SIG-M5 treated with dmso at 0.1 percent for 504 hours (cell line): ENCODE measurements around the gene SENP5.
"Not testable (repeated sequence)": the region's sequence is repeated elsewhere in the genome, so short reads cannot be mapped to it uniquely, and the experiment has no call there.

Experiments used
- DNase-seq: peaks from one replicate; lab custom pipeline; 2025; ENCODE audit not compliant: unreplicated experiment; lab: John Stamatoyannopoulos, UW

SENP5 gene

GRCh38 chr3:196867507-196868296, at the start of gene SENP5:
TSS of gene SENP5 (plus strand) at chr3:196867920. CDS start at chr3:196885182, 17,262 bp downstream.
- peak; percentile 91 for DNase-seq

- DNase-seq, result no peak
These were observed 45.8 kb upstream of the SENP5 start for GRCh38 chr3:196821806-196822355.

GRCh38 chr3:196829651-196830050, 38.1 kb upstream of the SENP5 start:
- not testable (repeated sequence) for DNase-seq

GRCh38 chr3:196835086-196835485, 32.6 kb upstream of the SENP5 start:
- no peak for DNase-seq

- DNase-seq, result peak; percentile 1
These were observed 31.1 kb upstream of the SENP5 start for GRCh38 chr3:196836626-196837025.

- DNase-seq, result peak; percentile 67
These were observed 29.8 kb upstream of the SENP5 start for GRCh38 chr3:196837819-196838420.

- not testable (repeated sequence) for DNase-seq
These were observed 28.4 kb upstream of the SENP5 start for GRCh38 chr3:196839351-196839750.

GRCh38 chr3:196842567-196843434, 24.9 kb upstream of the SENP5 start:
- no peak for DNase-seq

GRCh38 chr3:196843435-196844110, 24.1 kb upstream of the SENP5 start:
- peak; percentile 24 for DNase-seq

GRCh38 chr3:196844235-196845219, 23.2 kb upstream of the SENP5 start:
- DNase-seq, result not testable (repeated sequence)

GRCh38 chr3:196848375-196848774, 19.3 kb upstream of the SENP5 start:
- DNase-seq, result not testable (repeated sequence)

GRCh38 chr3:196849180-196849741, 18.5 kb upstream of the SENP5 start:
- no peak for DNase-seq

GRCh38 chr3:196863000-196863399, 4.7 kb upstream of the SENP5 start:
- not testable (repeated sequence) for DNase-seq

GRCh38 chr3:196867155-196867506, 589 bp upstream of the SENP5 start:
- no peak for DNase-seq

GRCh38 chr3:196868297-196868661, 559 bp downstream of the SENP5 start:
- DNase-seq, result peak; percentile 37

- no peak for DNase-seq
These were observed 4.6 kb downstream of the SENP5 start for GRCh38 chr3:196872316-196872715.

GRCh38 chr3:196874511-196875094, 6.9 kb downstream of the SENP5 start:
- not testable (repeated sequence) for DNase-seq

- DNase-seq, result no peak
These were observed 7.5 kb downstream of the SENP5 start for GRCh38 chr3:196875258-196875657.

- DNase-seq, result no peak
These were observed 15.6 kb downstream of the SENP5 start for GRCh38 chr3:196883361-196883760.
